ENCODE results near the gene ASB1. TPM values are rescaled to one million over a fixed set of nuclear protein-coding genes. Genes with fewer than 3 reads are reported as not detected.

The ASB1 gene
- total and polyA plus RNA-seq, 4 donors, result 22.1 to 41.9 (median 37.5) TPM

- H3K9me3 ChIP-seq (ENCODE audit: control insufficient read depth, insufficient read depth, low read length), result no peaks in the 10 kb centered on the region
- H3K4me3 ChIP-seq (ENCODE audit: low read depth, low read length), result no peak overlapping the region
- H3K27me3 ChIP-seq (ENCODE audit: control insufficient read depth, insufficient read depth, low read length), result no peaks in the 10 kb centered on the region
- 26% methylated on average over 10 of the region's 16 CpGs for WGBS (ENCODE audit: insufficient coverage)
- peaks cover 28% of the 10 kb centered on the region for H3K4me1 ChIP-seq (ENCODE audit: control insufficient read depth, insufficient read depth, low read length)
- H3K27ac ChIP-seq (ENCODE audit: low read depth, low read length), result peak overlapping the region; percentile 83
- peaks cover 22% of the 10 kb centered on the region for H3K36me3 ChIP-seq (ENCODE audit: control insufficient read depth, insufficient read depth, low read length)
- DNase-seq (ENCODE audit: low read depth in 4 of 6, low spot score in 6 of 6), result peak in 1 of 6 donors; percentile 51
These were observed 5.6 kb upstream of the ASB1 start for GRCh38 chr2:238420878-238421694.

GRCh38 chr2:238421695-238422035 is 5.1 kb upstream of the ASB1 start:
- no peak for DNase-seq (ENCODE audit: low read depth in 4 of 6, low spot score in 6 of 6)
- WGBS (ENCODE audit: insufficient coverage), result 65% methylated on average over 17 of the region's 18 CpGs
- no peak overlapping the region for H3K4me3 ChIP-seq (ENCODE audit: low read depth, low read length)
- H3K9me3 ChIP-seq (ENCODE audit: control insufficient read depth, insufficient read depth, low read length), result no peaks in the 10 kb centered on the region
- peaks cover 22% of the 10 kb centered on the region for H3K36me3 ChIP-seq (ENCODE audit: control insufficient read depth, insufficient read depth, low read length)
- H3K27me3 ChIP-seq (ENCODE audit: control insufficient read depth, insufficient read depth, low read length), result no peaks in the 10 kb centered on the region
- H3K4me1 ChIP-seq (ENCODE audit: control insufficient read depth, insufficient read depth, low read length), result peaks cover 29% of the 10 kb centered on the region
- H3K27ac ChIP-seq (ENCODE audit: low read depth, low read length), result peak overlapping the region; percentile 83

- H3K4me1 ChIP-seq (ENCODE audit: control insufficient read depth, insufficient read depth, low read length), result peaks cover 30% of the 10 kb centered on the region
- no peak for DNase-seq (ENCODE audit: low read depth in 4 of 6, low spot score in 6 of 6)
- no peaks in the 10 kb centered on the region for H3K27me3 ChIP-seq (ENCODE audit: control insufficient read depth, insufficient read depth, low read length)
- no peak overlapping the region for H3K4me3 ChIP-seq (ENCODE audit: low read depth, low read length)
- peak overlapping the region; percentile 83 for H3K27ac ChIP-seq (ENCODE audit: low read depth, low read length)
- H3K36me3 ChIP-seq (ENCODE audit: control insufficient read depth, insufficient read depth, low read length), result peaks cover 22% of the 10 kb centered on the region
- WGBS (ENCODE audit: insufficient coverage), result 92% methylated on average over 10 of the region's 10 CpGs
- H3K9me3 ChIP-seq (ENCODE audit: control insufficient read depth, insufficient read depth, low read length), result no peaks in the 10 kb centered on the region
These were observed 4.4 kb upstream of the ASB1 start for GRCh38 chr2:238422285-238422684.

GRCh38 chr2:238422940-238423339 is 3.8 kb upstream of the ASB1 start:
- 93% methylated on average over 7 of the region's 7 CpGs for WGBS (ENCODE audit: insufficient coverage)
- no peak overlapping the region for H3K4me3 ChIP-seq (ENCODE audit: low read depth, low read length)
- H3K36me3 ChIP-seq (ENCODE audit: control insufficient read depth, insufficient read depth, low read length), result peaks cover 22% of the 10 kb centered on the region
- no peaks in the 10 kb centered on the region for H3K9me3 ChIP-seq (ENCODE audit: control insufficient read depth, insufficient read depth, low read length)
- H3K27ac ChIP-seq (ENCODE audit: low read depth, low read length), result no peak overlapping the region
- DNase-seq (ENCODE audit: low read depth in 4 of 6, low spot score in 6 of 6), result no peak
- no peaks in the 10 kb centered on the region for H3K27me3 ChIP-seq (ENCODE audit: control insufficient read depth, insufficient read depth, low read length)
- H3K4me1 ChIP-seq (ENCODE audit: control insufficient read depth, insufficient read depth, low read length), result peaks cover 36% of the 10 kb centered on the region

- Histone ChIP-seq H3K4me3 (ENCODE audit: low read depth, low read length) (no peak overlapping the region), H3K4me1 (ENCODE audit: control insufficient read depth, insufficient read depth, low read length) (peaks cover 44% of the 10 kb centered on the region), H3K36me3 (ENCODE audit: control insufficient read depth, insufficient read depth, low read length) (peaks cover 25% of the 10 kb centered on the region), H3K27ac (ENCODE audit: low read depth, low read length) (no peak overlapping the region), H3K9me3 (ENCODE audit: control insufficient read depth, insufficient read depth, low read length) (no peaks in the 10 kb centered on the region), H3K27me3 (ENCODE audit: control insufficient read depth, insufficient read depth, low read length) (no peaks in the 10 kb centered on the region)
- WGBS (ENCODE audit: insufficient coverage), result 83% methylated on average over 8 of the region's 9 CpGs
- no peak for DNase-seq (ENCODE audit: low read depth in 4 of 6, low spot score in 6 of 6)
These were observed 3.0 kb upstream of the ASB1 start for GRCh38 chr2:238423561-238424312.

GRCh38 chr2:238424313-238424700 is 2.4 kb upstream of the ASB1 start:
- Histone ChIP-seq H3K36me3 (ENCODE audit: control insufficient read depth, insufficient read depth, low read length) (peaks cover 25% of the 10 kb centered on the region), H3K27ac (ENCODE audit: low read depth, low read length) (no peak overlapping the region), H3K4me3 (ENCODE audit: low read depth, low read length) (no peak overlapping the region), H3K27me3 (ENCODE audit: control insufficient read depth, insufficient read depth, low read length) (no peaks in the 10 kb centered on the region), H3K4me1 (ENCODE audit: control insufficient read depth, insufficient read depth, low read length) (peaks cover 45% of the 10 kb centered on the region), H3K9me3 (ENCODE audit: control insufficient read depth, insufficient read depth, low read length) (no peaks in the 10 kb centered on the region)
- WGBS (ENCODE audit: insufficient coverage), result 89% methylated on average over 3 of the region's 3 CpGs
- no peak for DNase-seq (ENCODE audit: low read depth in 4 of 6, low spot score in 6 of 6)

GRCh38 chr2:238425505-238425978 is 1.2 kb upstream of the ASB1 start:
- peak overlapping the region; percentile 98 for H3K27ac ChIP-seq (ENCODE audit: low read depth, low read length)
- H3K27me3 ChIP-seq (ENCODE audit: control insufficient read depth, insufficient read depth, low read length), result no peaks in the 10 kb centered on the region
- WGBS (ENCODE audit: insufficient coverage), result 66% methylated on average over 15 of the region's 16 CpGs
- peaks cover under 1% of the 10 kb centered on the region for H3K9me3 ChIP-seq (ENCODE audit: control insufficient read depth, insufficient read depth, low read length)
- peaks cover 25% of the 10 kb centered on the region for H3K36me3 ChIP-seq (ENCODE audit: control insufficient read depth, insufficient read depth, low read length)
- peaks cover 45% of the 10 kb centered on the region for H3K4me1 ChIP-seq (ENCODE audit: control insufficient read depth, insufficient read depth, low read length)
- no peak for DNase-seq (ENCODE audit: low read depth in 4 of 6, low spot score in 6 of 6)
- H3K4me3 ChIP-seq (ENCODE audit: low read depth, low read length), result peak overlapping the region; percentile 85

- DNase-seq (ENCODE audit: low read depth in 4 of 6, low spot score in 6 of 6), result peak in 2 of 6 donors; percentile 23 to 63
- Histone ChIP-seq H3K36me3 (ENCODE audit: control insufficient read depth, insufficient read depth, low read length) (peaks cover 25% of the 10 kb centered on the region), H3K27me3 (ENCODE audit: control insufficient read depth, insufficient read depth, low read length) (no peaks in the 10 kb centered on the region), H3K27ac (ENCODE audit: low read depth, low read length) (peak overlapping the region; percentile 98), H3K9me3 (ENCODE audit: control insufficient read depth, insufficient read depth, low read length) (peaks cover 3% of the 10 kb centered on the region), H3K4me1 (ENCODE audit: control insufficient read depth, insufficient read depth, low read length) (peaks cover 41% of the 10 kb centered on the region), H3K4me3 (ENCODE audit: low read depth, low read length) (peak overlapping the region; percentile 85)
- WGBS (ENCODE audit: insufficient coverage), result under 1% methylated on average over 17 of the region's 24 CpGs
These were observed 654 bp upstream of the ASB1 start for GRCh38 chr2:238425979-238426567.

GRCh38 chr2:238427435-238428162 is 872 bp downstream of the ASB1 start:
- peak overlapping the region; percentile 52 for H3K27ac ChIP-seq (ENCODE audit: low read depth, low read length)
- no peak for DNase-seq (ENCODE audit: low read depth in 4 of 6, low spot score in 6 of 6)
- H3K9me3 ChIP-seq (ENCODE audit: control insufficient read depth, insufficient read depth, low read length), result peaks cover 3% of the 10 kb centered on the region
- H3K4me3 ChIP-seq (ENCODE audit: low read depth, low read length), result peak overlapping the region; percentile 85
- H3K36me3 ChIP-seq (ENCODE audit: control insufficient read depth, insufficient read depth, low read length), result peaks cover 15% of the 10 kb centered on the region
- WGBS (ENCODE audit: insufficient coverage), result 6% methylated on average over 14 of the region's 20 CpGs
- H3K27me3 ChIP-seq (ENCODE audit: control insufficient read depth, insufficient read depth, low read length), result no peaks in the 10 kb centered on the region
- peaks cover 31% of the 10 kb centered on the region for H3K4me1 ChIP-seq (ENCODE audit: control insufficient read depth, insufficient read depth, low read length)
